GM12874 (cell line): ENCODE results near the gene ASB6.

Experiments used
- CTCF ChIP-seq: IDR thresholded peaks from 2 replicates; pipeline ENCODE4 v1.5.1; 2011; ENCODE audit warnings: low read depth, mild to moderate bottlenecking, control low read depth, low read length, moderate library complexity; ENCODE audit not compliant: insufficient read depth

ASB6 gene

GRCh38 chr9:129637102-129637501, 4.8 kb downstream of the ASB6 start:
- TF ChIP-seq CTCF: no peak

GRCh38 chr9:129635099-129636065, 6.6 kb downstream of the ASB6 start:
- no peak for TF ChIP-seq CTCF

- no peak for TF ChIP-seq CTCF
Measured at GRCh38 chr9:129633848-129634247, 8.1 kb downstream of the ASB6 start.

- no peak for TF ChIP-seq CTCF
Measured at GRCh38 chr9:129633207-129633606, 8.7 kb downstream of the ASB6 start.

GRCh38 chr9:129632460-129632859, 9.5 kb downstream of the ASB6 start:
- TF ChIP-seq CTCF: no peak

- TF ChIP-seq CTCF: no peak
Measured at GRCh38 chr9:129631674-129632129, 10.2 kb downstream of the ASB6 start.

- no peak for TF ChIP-seq CTCF
Measured at GRCh38 chr9:129630967-129631673, 10.8 kb downstream of the ASB6 start.
